NCI-H510A (cell line): ENCODE data around the gene MRPL22.
"Not testable (repeated sequence)": the region's sequence is repeated elsewhere in the genome, so short reads cannot be mapped to it uniquely, and the experiment has no call there.

Experiments used
- DNase-seq: peaks from one replicate; lab custom pipeline; 2025; lab: John Stamatoyannopoulos, UW

The MRPL22 gene

GRCh38 chr5:154940375-154940771, 500 bp upstream of the MRPL22 start:
- no peak for DNase-seq

DNA sequence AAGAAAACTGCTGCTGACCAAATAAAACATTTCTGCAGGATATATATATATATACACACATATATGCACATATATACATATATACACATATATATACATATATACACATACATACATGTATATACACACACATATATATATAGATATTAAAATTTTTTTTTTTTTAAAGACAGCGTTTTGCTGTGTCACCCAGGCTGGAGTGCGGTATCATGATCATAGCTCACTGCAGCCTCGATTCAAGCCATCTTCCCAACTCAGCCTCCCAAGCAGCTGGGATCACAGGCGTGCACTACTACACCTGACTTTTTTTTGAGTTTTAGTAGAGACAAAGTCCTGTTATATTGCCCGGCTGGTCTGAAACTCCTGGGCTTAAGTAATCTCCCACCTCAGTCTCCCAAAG, 2.7 kb downstream of the MRPL22 start:
- DNase-seq = no peak

GRCh38 chr5:154944716-154945115, 3.8 kb downstream of the MRPL22 start:
- DNase-seq = no peak

- no peak for DNase-seq
Measured at GRCh38 chr5:154945695-154946301, 4.9 kb downstream of the MRPL22 start.

- DNase-seq = no peak
Measured at GRCh38 chr5:154947778-154948177, 6.9 kb downstream of the MRPL22 start.

- DNase-seq = no peak
Measured at GRCh38 chr5:154948313-154948712, 7.4 kb downstream of the MRPL22 start.

DNA sequence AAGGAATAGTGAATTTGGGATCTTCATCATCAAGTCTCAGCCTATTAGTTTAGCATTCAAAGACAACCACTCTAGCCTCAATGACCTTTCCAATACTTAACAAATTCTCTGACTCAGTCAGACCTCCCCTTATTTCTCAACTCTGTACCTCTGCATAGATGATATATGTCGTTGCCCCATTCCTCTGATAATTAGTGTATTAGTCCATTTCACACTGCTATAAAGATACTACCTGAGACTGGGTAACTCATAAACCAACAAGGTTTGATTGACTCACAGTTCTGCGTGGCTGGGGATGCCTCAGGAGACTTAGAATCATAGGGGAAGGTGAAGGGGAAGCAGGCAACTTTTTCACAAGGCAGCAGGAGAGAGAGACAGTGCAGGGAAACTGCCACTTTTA, 8.9 kb downstream of the MRPL22 start:
- no peak for DNase-seq

DNA sequence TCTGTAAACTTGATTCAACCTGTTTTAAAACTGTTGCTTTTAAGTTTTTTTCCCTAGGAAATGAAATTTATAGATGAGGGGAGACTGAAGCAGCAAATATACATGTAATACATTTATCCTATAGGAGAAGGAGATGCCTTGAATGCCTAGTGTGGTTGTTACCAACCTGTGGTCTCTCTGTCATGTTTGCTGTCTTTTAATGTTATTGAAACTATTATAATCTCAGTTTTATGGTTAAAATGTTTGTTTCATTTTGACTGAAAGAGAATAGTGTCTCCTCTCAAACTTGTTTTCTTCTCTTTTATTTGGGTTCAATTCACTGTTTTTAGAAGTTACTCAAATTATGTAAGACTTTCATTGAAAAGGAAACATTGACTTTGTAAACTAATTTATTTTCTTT, 15.8 kb downstream of the MRPL22 start:
- no peak for DNase-seq

DNA sequence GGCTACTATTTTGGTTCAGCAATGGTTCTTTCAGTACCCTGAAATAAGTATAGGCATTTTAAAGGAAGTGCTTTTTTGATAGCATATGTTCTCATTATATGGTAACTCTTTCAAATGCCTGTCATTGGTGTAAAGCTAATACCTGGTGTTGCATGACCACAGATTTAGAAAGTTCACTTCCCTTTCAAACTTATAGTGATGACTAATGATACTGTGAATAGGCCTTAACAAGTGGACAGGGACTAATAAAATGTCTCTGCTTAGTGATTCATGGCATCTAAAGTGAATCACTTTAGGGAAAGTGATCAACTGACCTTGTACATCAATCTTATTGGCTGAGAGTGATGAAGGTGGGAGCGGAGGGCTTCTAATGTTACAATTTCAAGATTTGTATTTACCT, 21.6 kb downstream of the MRPL22 start:
- no peak for DNase-seq

GRCh38 chr5:154966081-154966841, 25.4 kb downstream of the MRPL22 start:
- no peak for DNase-seq

DNA sequence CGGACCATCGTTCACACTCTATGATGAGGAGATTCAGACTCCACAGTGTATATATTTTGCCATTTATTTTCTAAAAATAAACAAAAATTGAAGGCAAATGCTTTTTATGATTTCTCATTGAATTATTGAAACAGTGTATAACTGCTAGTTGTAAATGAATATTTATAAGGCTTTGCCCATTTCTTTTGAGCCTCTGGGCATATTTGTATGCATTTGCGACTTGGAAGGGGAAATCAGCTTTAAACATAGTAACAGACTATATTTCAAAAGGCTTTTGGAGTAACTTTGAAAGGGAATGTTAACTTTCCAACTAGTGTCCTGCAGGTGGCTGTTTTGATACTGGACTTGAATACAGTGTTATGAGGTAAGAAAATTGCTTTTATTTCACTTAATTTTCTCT, 26.0 kb downstream of the MRPL22 start:
- DNase-seq = no peak

- no peak for DNase-seq
Measured at GRCh38 chr5:154967421-154968024, 26.6 kb downstream of the MRPL22 start.

DNA sequence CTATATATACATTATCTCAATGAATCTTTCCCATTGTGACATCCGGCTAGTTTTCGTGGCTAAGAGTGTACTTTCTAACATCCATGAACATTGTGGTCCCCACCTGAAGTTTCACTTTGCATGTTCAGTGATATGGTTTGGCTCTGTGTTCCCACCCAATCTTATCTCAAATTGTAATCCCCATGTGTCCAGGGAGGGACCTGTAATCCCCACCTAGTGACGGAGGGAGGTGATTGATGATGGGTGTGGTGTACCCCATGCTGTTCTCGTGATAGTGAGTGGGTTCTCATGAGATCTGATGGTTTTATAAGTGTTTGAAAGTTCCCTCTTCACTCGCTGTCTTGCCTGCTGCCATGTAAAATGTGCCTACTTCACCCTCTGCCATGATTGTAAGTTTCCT, 28.1 kb downstream of the MRPL22 start:
- DNase-seq = no peak

DNA sequence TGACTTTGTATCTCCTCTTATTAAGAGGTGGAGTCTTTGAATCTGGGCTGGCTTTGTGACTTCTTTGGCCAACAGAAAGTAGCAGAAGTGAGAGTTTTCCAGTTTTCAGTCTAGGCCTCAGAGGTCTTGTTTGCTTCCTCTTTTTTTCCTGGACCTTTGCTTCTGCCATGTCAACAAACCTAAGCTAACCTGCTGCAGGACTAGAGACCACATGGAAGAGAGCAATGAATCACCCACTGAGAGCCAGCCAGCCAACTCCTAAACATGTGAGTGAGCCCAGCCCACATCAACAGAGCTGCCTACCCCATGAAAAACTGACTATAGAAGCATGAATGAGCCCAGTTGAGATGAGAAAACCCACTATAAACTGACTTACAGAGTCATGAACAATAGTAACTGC, 29.9 kb downstream of the MRPL22 start:
- DNase-seq = no peak

DNA sequence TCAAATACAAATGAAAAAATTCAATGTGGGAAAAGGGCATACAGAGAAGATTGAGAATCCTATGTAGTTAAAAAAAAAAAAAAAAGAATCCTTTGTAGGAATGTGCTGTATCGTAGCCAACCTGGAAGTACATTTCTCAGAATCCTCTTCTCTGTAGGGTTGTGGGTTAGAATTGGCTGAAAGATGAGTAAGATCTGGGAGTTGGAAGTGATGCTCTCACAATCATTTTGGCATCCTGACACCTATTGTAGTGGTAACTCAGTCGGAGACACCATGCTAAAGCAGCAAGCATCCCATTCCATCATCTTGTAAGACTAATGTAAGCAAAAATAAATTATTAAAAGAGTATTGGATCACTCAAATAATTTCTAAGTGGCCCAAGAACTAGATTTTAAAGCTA, 30.6 kb downstream of the MRPL22 start:
- no peak for DNase-seq

DNA sequence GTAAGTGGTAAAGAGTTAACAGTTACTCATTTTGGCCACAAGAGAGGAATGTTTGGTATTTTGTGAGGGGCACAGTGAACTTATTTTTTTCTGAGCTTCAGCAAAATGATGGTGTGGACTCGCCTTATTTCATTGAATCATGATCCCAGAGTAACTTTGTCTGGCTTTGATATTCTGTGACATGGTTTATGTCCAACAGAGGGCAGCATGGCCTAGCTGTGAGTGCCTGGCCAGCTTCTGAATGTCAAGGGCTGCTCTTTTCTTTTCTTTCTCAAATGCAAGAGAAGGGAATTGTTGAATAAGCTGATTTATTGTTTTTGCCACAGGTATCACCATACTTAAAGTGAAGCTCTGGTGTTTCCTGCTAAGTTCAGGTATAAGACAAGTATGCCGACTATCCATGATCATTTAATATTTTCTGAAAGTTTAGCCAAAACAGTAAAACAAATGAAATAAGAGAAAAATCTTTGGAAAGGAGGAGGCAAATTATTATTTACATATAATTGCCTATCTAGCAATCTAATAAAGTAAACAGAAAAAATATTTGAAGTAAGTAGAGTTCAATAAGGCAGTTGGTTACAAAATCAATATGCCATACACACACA, 31.7 kb downstream of the MRPL22 start:
- no peak for DNase-seq

- DNase-seq = not testable (repeated sequence)
Measured at GRCh38 chr5:154976082-154976481, 35.2 kb downstream of the MRPL22 start.

GRCh38 chr5:154977409-154977808, 36.5 kb downstream of the MRPL22 start:
- DNase-seq = no peak

GRCh38 chr5:154978294-154978693, 37.4 kb downstream of the MRPL22 start:
- not testable (repeated sequence) for DNase-seq

- no peak for DNase-seq
Measured at GRCh38 chr5:154984946-154985516, 44.2 kb downstream of the MRPL22 start.

DNA sequence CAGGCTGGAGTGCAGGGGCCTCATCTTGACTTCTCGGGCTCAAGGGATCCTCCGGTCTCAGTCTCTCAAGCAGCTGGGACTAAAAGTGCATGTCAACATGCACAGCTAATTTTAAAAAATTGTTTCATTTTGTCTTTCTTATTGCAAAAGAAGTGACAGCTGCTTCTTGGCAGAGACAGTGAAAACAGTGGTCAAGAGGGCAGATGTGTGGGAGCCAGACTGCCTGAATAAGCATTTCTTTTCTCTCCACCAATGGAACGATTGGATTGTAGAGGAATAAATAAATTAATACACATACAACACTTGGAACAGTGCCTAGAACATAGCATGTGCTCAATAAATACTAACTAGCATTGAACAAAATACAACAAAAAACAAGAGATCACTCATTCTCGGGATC, 45.3 kb downstream of the MRPL22 start:
- DNase-seq = no peak

DNA sequence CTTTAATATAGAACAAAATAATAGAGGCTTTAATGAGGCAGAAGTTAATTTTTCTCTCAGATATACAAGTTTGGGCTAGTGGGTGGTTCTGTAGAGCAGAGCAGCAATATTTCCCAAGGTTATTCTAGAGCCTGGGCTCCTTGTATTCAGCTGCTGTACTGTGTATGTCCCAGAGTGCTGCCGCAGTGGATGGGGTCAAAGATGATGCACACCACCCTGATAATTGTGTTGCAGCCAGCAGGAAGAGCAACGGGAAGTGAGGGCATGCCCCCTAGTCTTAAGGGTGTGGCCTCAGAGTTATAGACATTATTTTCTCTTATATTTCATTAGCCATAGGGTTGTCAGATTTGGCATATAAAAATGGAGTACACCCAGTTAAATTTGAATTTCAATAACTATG, 48.8 kb downstream of the MRPL22 start:
- DNase-seq = no peak

DNA sequence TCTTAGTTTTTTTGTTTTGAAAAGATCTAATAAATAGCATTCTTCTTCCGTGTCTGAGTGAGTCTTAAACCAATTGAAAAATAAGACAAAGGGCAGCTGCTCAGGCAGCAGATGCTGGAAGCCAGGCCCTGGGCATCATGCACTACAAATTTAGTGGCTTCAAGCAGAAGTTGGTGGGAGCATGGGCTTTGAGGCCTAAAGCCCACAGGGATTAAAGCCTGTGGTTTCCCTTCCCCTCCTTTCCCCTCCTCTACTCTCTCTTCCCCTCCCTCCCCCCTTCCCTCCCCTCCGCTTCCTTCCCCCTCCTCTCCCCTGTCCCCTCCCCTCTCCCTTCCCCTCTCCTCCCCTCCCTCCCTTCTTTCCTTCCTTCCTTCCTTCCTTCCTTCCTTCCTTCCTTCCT, 52.6 kb downstream of the MRPL22 start:
- DNase-seq = no peak
